ENCODE results near the gene AOC1.
"Not testable (repeated sequence)": the region's sequence is repeated elsewhere in the genome, so short reads cannot be mapped to it uniquely, and the experiment has no call there.

AOC1 gene

GRCh38 chr7:150902078-150903033 lies 50.0 kb downstream of the AOC1 start:
- Histone ChIP-seq H3K36me3 (no peaks in the 10 kb centered on the region), H3K27ac (no peak overlapping the region), H3K4me1 (peaks cover 0 to 15% (median 11%) of the 10 kb centered on the region in 4 donors), H3K9me3 (no peaks in the 10 kb centered on the region), H3K4me3 (no peak overlapping the region), H3K27me3 (peaks cover 0 to 10% of the 10 kb centered on the region in 2 donors)
- DNase-seq: no peak
- TF ChIP-seq, protein P1, sequence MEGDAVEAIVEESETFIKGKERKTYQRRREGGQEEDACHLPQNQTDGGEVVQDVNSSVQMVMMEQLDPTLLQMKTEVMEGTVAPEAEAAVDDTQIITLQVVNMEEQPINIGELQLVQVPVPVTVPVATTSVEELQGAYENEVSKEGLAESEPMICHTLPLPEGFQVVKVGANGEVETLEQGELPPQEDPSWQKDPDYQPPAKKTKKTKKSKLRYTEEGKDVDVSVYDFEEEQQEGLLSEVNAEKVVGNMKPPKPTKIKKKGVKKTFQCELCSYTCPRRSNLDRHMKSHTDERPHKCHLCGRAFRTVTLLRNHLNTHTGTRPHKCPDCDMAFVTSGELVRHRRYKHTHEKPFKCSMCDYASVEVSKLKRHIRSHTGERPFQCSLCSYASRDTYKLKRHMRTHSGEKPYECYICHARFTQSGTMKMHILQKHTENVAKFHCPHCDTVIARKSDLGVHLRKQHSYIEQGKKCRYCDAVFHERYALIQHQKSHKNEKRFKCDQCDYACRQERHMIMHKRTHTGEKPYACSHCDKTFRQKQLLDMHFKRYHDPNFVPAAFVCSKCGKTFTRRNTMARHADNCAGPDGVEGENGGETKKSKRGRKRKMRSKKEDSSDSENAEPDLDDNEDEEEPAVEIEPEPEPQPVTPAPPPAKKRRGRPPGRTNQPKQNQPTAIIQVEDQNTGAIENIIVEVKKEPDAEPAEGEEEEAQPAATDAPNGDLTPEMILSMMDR (IDR thresholded peaks at IDR 0.05): no peak
- intact Hi-C loops (cut with DNase I; ENCODE audit: low total_unique reads): loop anchor here (5.0 kb wide), 1 partner anchor 205 kb away; no protein-coding TSS in a partner anchor

- Histone ChIP-seq H3K27me3 (no peaks in the 10 kb centered on the region), H3K9me3 (no peaks in the 10 kb centered on the region), H3K36me3 (no peaks in the 10 kb centered on the region), H3K4me3 (no peak overlapping the region), H3K4me1 (peaks cover 0 to 15% (median 9%) of the 10 kb centered on the region in 4 donors), H3K27ac (peak overlapping the region in 1 of 2 donors; percentile 42)
- intact Hi-C loops (cut with DNase I; ENCODE audit: low total_unique reads): loop anchor here (5.0 kb wide), 1 partner anchor 204 kb away; no protein-coding TSS in a partner anchor
- no peak for DNase-seq
- TF ChIP-seq, protein P1 (IDR thresholded peaks at IDR 0.05): no peak
Observed at GRCh38 chr7:150903606-150904005, 51.3 kb downstream of the AOC1 start.

DNA sequence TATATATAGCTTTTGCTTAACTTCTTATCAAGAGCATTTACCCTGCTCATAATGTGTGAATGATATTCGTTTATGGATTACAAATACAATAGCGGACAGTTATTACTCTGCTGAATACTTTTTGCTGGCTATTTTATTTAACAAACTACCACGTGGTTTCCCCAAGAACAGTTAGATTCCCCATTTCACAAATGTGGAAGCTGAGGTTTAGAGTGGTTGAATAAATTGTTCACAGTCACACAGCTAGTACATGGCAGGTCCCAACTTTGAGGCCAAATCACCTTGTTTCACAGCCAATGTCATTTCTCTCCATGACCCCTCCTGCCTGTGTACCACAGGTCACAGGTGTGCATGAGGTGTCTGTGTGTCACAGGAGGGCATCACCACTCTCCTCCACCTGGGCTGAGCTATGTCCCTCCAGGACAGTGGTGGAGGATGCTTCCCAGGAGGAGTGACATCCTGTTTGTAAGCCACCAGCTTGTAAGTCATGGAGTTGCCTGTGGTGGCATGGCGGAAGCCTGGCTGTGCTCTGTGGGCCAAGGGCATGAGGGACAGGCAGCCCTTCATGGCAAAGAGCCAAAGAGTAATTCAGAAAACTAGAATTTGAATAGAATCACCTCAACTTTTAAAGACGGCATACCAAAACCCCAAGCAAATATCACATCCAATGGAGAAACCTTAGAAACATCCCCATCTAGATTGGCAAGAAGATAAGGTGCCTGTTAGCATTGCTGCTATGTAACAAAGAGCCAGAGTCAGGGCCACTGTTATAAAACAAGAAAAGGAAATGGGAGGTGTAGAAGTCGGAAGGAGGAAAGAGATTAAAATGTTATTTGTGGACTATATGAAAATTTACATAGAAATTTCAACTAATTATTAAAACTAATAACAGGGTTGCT lies 51.9 kb downstream of the AOC1 start:
- no peaks in the 10 kb centered on the region for H3K9me3 ChIP-seq
- intact Hi-C loops (cut with DNase I; ENCODE audit: low total_unique reads): loop anchor here (5.0 kb wide), 1 partner anchor 203 kb away; no protein-coding TSS in a partner anchor
- TF ChIP-seq, protein P1 (IDR thresholded peaks at IDR 0.05): no peak
- H3K36me3 ChIP-seq: no peaks in the 10 kb centered on the region
- peaks cover 0 to 5% of the 10 kb centered on the region in 2 donors for H3K27me3 ChIP-seq
- peaks cover 0 to 15% (median 8%) of the 10 kb centered on the region in 4 donors for H3K4me1 ChIP-seq
- H3K27ac ChIP-seq: peak overlapping the region in 1 of 2 donors; percentile 42
- H3K4me3 ChIP-seq: no peak overlapping the region
- no peak for DNase-seq

GRCh38 chr7:150908173-150908572 lies 55.9 kb downstream of the AOC1 start:
- peaks cover 0 to 26% of the 10 kb centered on the region in 2 donors for H3K27me3 ChIP-seq
- no peak overlapping the region for H3K27ac ChIP-seq
- TF ChIP-seq, protein P1 (IDR thresholded peaks at IDR 0.05): no peak
- no peaks in the 10 kb centered on the region for H3K36me3 ChIP-seq
- no peaks in the 10 kb centered on the region for H3K9me3 ChIP-seq
- intact Hi-C loops (cut with DNase I; ENCODE audit: low total_unique reads): no loop called here
- DNase-seq: no peak
- H3K4me3 ChIP-seq: no peak overlapping the region
- H3K4me1 ChIP-seq: peaks cover 0 to 15% (median 8%) of the 10 kb centered on the region in 4 donors

DNA sequence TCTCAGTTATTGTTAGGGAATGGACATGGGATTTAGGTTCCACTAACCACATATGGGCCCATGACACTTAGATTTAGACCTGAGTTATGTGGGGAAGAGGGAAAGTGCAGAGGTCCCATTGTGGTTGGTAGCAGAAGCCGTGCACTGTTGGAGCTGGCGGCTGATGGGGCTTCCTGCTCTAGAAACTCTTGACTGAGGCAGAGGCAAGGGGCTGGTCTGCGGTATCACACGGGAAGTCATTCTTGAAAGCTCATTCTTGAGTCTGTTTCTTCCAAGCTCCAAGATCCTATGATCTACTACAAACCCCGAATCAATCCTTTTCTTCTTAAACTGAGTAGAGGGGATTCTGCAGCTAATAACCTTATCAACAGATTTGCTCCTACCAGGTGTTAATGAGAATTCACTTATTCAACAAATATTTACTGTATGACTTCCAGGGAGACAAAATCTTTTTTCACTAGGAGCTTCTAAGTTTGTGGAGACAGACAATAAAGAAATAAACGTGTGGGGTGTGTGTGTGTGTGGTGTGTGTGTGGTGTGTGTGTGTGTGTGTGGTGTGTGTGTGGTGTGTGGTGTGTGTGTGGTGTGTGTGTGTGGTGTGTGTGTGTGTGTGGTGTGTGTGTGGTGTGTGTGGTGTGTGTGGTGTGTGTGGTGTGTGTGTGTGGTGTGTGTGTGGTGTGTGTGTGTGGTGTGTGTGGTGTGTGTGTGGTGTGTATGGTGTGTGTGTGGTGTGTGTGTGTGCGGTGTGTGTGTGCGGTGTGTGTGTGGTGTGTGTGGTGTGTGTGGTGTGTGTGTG lies 57.1 kb downstream of the AOC1 start:
- H3K4me1 ChIP-seq: peaks cover 0 to 3% (median 1%) of the 10 kb centered on the region in 4 donors
- no peaks in the 10 kb centered on the region for H3K9me3 ChIP-seq
- no peak overlapping the region for H3K4me3 ChIP-seq
- TF ChIP-seq, protein P1 (IDR thresholded peaks at IDR 0.05): no peak
- H3K27me3 ChIP-seq: peaks cover 0 to 31% of the 10 kb centered on the region in 2 donors
- H3K36me3 ChIP-seq: no peaks in the 10 kb centered on the region
- intact Hi-C loops (cut with DNase I; ENCODE audit: low total_unique reads): no loop called here
- no peak overlapping the region for H3K27ac ChIP-seq
- DNase-seq: no peak

GRCh38 chr7:150910305-150910995 lies 58.1 kb downstream of the AOC1 start:
- H3K4me3 ChIP-seq; DNase-seq; H3K36me3 ChIP-seq; intact Hi-C loops (cut with DNase I; ENCODE audit: low total_unique reads); H3K27ac ChIP-seq; H3K9me3 ChIP-seq; H3K4me1 ChIP-seq: not testable (repeated sequence)
- H3K27me3 ChIP-seq: peaks cover 0 to 36% of the 10 kb centered on the region in 2 donors
